ENCODE data around the gene A2M.

Gene A2M

DNA sequence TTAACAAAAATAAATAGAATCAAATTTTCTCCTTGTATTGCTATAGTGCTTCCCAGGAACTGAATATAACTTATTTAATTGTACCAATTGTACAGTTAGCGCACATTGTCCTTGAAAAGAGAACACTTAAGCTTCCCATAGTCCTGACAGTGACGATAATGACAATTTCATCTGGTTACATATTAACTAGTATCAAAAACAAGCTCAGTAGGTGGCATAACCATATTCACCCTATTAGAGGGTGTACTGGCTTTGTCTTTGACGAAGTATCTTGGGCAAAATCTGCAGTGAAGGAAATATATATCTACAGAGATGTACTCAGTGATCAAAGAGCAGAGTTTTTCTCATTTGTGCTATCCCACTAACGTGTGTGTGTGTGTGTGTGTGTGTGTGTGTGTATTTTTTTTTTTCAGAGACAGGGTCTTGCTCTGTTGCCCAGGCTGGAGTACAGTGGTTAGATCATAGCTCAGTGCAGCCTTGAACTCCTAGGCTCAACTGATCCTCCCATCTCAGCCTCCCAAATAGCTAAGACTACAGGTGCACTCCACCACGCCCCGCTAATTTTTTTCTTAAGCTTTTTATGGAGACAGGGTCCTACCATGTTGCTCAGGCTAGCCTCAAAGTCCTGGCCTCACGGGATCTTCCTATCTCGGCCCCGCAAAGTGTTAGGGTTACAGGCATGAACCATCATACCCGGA lies 4.9 kb upstream of the A2M start:
- no peak for DNase-seq

DNA sequence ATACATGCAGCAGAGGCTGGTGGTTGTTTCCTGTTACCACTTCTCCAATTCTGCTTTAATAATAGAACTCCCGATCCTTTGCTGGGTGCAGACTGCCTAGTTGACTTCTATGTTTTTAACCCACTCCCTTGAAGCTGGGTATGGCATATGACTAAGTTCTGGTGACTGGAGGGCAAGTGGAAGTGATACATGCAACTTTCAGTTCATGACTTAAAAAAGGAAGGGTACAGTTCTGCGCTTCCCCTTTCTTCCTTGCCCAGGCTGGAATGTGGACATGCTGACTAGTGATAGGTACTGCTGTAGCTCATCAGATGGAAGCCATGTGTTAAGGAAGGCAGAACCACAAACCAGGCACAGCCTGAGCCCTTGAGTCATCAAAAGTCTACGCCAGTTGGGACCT lies 2.4 kb upstream of the A2M start:
- no peak for DNase-seq

DNA sequence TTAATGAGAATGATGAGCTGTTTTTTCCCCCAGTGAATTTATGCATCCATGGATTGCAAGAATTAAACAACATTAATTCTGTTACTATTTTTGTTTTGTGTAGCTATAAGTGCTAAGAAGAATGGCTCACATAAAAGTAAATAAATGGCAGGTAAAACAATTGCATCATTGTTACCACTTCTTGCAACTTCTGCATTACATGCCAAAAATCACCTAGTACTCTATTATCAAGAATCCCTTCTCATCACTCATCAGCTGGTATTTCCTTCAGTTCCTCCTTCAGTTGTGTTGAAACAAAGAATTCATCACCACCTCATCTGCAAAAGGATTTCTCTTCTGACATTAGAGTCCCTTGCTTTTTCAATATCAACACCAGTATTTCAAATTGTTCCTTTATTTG lies 773 bp downstream of the A2M start:
- no peak for DNase-seq

DNA sequence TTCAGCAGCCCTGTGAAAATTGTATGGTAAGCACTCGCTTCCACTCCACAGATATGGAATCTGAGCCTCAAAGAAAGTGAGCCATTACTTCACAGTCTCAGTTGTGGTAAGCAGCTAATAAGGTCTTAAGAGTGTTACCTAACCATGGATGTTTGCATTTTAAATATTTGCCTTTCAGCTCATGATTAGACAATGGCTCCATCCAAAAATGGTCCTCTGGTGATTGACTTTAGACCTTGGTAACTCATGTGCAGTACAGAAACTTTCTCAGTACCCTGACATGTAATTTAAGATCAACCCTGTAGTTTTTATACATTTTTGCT lies 1.8 kb downstream of the A2M start:
- DNase-seq: no peak

DNA sequence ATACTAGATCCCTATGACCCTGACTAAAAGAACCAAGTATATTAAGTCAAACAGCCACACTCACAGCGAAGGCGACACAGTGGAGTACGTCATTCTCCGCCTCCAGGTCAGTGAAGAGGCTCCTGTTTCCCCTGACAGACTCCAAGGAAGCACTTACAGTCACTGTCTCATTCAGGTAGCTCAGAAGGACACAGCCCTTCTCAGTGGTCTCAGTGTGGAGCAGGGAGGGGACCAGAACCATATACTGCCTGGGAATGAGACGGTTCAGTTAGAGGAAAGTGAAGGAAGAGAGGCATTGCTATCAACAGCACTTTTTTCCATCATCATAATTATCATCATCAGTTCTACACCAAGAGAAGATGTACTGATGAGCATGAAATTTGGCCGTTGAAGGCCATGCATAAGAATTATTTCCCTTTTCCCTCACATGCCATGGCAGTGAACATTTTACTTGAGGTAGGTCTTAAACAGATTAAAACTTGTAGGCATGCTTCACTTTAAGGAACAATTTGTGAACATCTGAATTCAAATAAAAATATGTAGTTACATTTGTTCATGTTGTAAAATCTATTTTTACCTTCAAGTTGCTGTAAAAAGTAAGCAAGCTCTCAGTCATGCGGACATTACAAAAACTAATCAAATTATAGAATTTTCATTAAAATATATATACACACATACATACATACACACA lies 2.3 kb downstream of the A2M start:
- no peak for DNase-seq

DNA sequence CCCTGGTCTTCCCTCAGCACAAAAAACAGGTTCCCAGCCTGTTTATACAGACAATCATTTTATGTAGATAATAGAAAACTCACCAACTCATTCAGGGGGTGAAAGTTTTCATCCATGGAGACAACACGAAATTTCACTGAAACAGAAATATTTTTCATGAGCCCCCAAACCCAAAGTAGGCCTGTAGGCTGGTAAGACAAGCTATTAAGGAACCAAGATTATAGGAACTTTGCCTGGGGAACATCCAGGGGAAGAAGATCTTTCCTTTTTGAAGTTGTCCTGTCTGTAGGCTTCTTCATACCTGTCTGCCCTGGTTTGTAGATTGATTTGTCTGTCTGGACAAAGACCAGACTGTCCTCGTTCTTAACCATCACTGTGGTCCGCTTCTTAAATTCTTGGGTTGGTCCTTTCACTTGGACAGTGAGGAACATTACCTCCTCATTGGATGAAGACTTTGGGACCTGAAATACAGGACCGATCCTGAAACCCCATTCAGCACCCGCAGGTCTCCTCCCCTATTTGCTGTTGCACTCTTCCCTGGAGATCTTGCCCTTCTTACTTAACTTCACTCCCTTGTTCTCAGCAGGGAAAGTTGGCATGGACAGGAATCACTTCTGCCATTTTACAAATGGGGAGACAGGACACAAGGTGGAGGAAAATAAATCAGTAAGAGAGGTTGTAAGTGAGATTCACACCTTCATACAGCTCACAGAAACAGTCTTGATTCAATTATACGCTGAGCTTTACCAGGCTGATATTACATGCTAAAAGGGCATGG lies 3.5 kb downstream of the A2M start:
- no peak for DNase-seq

DNA sequence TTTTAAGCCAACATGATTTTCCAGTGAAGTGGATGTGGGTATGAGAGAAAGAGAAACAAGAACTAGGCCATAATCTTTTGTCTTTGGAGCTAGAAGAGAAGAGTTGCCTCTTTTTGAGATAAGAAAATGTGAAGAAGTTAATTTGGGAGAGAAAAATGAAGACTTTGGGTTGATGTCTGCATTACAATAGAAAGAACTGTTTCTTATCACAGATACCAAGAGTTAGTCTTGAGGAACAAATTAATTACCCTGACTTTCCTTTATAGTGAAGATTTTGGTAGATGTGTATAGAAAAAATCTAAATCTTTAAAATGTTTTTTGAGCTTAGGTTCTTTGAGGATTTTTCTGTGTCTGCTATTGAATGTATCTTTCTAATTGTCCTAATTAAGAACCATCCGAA lies 4.2 kb downstream of the A2M start:
- no peak for DNase-seq

DNA sequence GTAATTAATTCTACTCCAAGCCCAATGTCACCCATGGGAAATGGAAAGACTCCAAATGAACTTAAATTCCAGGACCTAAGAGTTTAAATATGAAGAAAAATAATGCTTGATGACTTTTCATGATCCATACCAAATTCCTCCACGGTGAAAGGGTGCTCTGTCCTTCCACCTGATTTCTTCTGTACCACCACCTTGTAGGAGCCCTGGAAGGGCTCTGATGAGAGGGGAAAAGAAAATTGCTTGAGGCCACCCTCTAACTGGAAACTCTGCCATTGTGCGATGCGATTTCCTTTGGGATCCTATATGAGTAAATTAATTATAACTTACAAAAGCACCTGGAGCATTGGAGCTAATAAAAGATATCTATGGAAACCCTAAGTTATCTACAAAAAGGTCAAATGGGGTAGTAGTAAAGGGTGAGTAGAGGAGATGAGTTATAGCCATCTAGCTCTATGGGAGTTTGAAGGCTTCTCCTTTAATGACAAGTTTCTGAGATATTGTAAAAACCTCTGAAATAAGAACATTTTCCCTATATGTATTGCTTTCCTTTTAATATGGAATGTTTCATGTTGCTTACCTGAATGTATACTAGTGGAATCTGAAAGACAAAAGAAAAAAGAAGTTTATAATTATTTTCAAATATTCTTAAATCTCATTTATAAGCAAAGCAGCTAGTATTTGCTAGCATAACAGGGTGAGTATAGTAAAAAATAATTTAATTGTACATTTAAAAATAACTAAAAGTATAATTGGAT lies 5.8 kb downstream of the A2M start:
- no peak for DNase-seq

DNA sequence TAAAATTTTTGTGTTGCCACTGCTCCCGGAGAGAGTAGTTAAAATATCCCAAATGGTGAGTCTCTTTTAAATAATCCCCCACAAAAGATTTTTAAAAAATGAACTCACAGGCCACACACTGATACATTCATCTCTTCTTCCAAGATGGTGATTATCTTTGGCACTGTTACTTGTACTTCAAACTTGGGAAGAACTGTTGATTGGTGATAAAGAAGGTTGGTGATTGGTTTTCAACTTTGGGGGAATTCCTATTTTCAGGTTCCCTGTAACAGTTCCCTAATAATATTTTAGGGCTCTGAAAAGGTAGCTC lies 6.6 kb downstream of the A2M start:
- no peak for DNase-seq

DNA sequence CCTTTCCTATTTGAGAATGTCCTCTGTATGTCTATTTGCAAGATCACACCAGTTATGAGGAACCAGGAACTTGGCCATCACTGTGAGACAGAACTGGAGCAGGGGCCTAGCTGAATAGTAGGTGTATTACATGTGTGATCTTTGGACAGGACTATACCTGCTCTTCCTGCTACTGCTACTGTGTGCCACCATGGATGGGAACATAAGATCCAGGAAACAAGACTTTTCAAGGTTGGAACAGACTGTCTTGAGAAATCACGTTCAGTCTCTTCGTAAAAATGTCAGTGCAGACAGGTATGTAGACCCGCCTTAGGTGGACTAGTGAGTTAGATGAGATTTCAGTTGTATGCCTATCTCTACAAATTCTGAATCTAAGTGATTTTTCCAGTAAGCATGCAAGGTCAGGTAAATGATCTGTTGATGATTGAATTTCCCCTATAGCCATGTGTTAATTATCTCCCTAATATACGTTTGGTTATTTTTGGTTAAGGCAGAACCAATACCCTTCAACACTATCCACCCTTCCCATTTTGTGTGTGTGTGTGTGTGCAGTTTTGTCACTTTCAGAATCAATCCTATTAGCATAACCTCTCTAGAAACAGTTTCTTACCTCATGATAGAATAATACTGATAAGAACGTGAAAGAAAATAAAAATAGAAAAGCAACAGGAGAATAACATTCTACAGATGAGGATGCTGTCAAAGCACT lies 7.1 kb downstream of the A2M start:
- DNase-seq: no peak

DNA sequence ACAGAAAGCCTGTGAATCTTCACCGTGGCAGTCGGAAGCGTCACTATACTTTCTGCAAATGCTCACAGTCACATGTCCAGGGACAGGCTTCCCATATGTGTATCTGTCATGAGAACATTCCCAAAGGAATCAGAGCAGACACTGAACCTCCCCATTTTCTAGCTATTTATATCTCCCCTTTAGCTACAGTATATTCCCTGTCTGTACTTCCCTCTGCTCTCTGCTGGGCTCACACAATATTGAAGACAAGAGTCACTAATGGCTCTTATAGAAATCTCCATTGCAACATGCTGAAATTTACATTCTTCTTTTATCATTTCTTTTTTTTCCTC lies 8.2 kb downstream of the A2M start:
- no peak for DNase-seq

DNA sequence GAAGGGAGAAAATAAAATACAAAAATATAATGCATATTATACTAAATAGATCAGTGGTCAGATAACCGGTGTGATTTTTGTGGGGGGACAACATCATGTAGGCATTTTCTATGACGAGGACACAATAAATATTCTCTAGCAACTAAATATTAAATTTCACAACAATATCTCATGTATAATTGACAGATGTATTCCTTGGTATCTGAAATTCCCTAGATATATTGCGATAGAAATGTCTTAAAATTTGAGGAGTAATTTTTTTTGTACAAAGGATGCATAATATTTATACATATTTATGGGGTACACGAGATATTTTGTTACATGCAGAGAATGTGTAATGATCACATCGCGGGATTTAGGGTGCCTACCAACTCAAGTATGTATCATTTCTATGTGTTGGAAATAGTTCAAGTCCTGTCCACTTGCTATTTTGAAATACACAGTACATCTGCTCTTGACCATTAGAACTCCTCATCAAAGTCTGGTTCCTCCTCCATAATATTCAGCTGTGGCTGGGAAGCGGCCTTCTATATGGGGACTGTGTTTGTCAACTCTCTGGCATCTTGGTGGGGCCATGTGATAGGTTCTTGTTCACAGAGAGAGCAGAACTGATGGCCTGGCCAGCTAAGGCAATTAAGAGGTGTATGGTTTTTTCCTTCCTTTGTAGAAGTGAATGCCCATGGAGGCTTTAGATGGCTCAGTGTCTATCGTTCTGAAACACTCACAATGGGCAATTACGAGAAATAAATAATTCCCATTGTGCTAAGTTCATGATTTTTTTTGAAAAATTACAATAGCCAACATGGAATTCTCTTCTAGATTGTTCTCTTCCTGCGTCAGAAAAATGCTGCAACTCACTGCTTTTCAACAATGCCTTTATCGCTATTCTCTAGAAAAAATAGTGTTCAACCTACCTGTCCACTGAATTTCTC lies 8.8 kb downstream of the A2M start:
- no peak for DNase-seq

DNA sequence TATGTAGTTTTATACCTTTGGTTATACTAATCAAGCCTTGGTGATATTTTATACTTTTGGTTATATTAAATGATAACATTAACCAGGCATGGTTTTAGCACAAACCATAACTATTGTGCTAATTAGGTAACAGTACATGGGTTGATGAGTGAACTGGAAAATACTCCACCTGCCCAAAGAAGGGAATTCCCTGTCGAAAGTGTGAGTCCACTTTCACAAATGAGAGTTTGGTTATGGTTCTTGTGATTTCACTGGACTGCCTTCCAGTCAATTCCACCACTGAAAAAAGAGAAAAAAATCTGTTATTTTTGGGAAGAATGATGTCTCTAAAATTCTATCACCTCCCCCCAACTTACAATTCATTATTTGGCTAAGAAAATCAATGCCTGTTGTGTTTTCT lies 9.7 kb downstream of the A2M start:
- no peak for DNase-seq

DNA sequence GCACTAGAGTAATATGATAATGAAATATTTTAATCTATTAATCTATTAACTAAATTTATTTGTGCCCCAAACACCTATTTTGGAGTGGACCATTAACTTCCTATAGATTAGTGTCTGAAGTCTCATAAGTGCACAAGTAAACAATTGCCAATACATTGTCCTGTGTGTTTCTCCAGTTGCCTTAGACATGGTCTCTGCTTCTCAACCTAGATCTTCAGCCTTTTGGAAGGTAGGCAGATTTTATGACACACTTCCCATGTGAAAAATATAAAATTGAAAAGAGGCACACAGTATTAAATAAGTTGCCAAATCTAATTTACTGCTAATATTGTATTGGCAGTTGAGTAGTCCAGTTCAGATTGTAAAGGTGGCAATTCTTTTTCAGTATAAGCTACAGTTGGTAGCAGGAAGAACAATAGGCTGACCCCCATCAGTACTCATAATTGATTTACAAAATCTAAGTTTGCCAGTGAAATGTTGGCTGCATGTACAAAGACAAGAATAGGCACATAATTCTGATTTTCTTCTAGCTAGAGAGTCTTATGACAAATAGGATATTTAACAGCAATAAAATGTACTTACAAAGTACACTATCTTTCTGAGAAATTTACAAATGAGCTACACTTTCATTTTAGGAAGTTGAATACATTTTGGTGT lies 10.8 kb downstream of the A2M start:
- DNase-seq: no peak

DNA sequence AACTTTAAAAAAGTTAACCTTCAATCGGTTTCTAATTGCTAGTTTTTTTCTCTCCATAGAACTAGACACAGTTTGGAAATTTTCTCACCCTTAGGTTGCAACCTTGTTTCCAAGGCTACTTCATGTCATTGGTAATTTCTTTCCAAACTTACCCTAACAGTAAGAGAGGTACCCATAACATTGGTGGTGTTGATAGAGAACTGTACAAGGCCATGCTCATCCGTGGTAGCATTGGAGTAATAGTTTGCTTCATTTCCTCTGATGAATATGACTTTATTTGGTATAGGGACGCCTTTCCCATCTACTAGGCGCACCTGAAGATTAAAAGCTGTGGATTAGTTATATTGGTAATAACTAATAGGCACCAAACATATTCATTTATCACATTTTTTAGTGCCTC lies 11.6 kb downstream of the A2M start:
- no peak for DNase-seq

DNA sequence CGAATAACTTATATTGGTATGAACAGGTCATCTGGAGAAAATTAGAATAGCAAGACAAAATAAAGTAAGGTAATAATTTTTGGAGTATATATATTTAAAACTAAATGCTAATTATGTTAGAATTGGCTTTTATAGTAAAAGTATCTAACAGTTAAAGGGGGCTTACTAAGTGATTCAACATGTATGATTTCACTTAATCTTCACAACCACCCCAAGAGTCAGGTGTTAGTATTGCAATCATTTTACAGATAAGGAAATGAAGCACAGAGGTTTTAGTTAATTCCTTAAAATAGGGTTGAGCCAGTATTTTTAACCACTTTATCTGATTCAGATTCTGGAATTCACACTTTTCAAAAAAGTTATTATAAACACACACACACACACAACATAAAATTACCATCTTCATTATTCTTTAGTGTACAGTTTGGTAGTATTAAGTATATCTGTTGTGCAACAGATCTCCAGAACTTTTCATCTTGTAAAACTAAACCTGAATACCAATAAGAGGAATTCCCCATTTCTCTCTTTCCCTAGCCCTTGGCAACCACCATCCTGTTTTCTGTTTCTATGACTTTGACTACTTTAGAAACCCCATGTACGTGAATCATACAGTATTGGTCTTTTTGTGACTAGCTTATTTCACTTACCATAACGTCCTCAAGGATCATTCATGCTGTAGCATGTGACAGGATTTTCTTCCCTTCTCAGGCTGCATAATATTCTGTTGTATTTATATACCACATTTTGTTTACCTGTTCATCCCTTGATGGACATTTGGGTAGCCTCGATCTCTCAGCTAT lies 12.5 kb downstream of the A2M start:
- no peak for DNase-seq

DNA sequence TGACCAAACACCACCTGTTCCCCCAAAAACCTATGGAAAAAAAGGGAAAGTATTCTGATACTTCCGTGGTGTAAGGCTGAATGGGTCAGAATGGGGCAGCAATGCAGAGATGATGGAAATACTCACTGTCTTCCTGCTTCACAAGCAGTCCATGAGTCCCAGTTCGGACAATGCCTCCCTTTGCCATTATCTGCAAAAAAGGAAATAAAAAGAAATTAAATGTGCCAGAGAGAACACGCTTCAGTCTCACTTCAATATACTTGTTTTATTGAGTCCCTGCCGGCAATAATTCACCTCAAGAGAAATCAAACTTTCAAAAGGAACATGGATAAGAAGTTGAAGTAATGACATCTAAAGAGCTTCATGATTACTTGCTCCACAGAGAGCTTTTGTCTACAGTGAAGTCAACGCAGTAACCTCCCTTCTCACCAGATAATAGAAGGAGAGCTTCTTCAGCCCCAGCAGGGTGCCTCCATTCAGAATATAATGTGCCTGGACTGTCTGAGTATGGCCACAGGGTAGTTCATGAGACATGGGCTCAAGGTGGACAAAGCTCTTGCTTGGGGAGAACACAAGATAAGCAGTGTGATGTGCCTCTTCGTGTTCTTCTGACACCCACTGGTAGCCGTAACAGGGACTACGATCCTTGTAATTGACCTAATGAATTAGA lies 14.6 kb downstream of the A2M start:
- DNase-seq: no peak

DNA sequence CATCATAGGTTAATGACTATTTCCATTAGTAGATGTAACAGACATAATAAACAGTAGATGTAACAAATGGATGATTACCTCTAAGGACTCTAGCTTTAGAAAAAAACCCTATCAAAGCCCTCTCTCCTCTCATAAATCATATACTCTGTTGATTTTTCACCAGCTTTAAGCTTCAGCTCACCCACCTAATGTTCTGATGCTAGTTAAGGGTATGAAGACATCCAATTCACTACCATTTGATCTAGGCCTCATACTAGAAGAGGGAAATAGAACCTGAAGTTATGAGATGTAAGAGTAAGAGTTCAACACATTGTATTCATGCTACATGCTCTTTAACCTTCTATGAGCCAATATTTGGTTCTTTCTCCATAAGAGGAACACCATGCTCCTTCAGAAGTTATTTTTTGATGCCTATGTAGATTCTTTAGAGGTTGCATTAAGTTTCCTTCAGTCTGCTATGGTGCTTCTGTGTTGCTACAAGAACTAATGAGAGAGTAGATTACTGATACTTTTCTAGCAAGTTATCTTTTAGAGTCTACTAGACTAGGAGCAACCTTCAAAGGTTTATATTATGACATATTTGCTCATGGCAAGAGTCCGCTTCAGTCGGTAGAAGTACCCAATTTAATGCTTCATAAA lies 16.0 kb downstream of the A2M start:
- no peak for DNase-seq

DNA sequence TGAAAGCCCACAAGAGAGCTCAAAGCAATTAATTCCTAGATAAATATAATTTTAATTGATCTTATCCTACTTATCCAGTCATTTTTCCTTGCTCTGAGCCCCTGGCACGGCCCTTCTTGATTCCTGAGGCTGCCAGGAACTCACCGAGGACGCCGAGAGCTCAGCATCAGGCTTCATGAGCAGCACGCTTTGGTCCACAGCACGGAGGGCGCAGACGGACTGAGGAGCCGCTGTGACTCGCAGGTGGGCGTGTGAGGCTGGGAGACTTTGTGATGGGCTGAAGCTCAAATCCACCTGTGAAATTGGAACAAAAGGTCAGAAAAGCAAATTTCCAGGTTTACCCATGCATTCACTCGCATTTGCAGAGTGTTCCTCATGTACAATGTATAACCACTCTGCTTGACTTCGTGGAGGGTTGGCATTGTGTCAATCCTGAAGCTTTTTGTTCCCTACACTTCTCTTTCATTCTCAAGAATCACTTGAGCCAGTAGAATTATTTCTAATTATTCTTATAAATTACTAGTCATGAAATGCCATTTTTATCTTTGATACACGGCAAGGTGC lies 17.2 kb downstream of the A2M start:
- DNase-seq: no peak
